Measurements from ENCODE around the gene ZNRF1.
"Not testable (repeated sequence)": the region's sequence is repeated elsewhere in the genome, so short reads cannot be mapped to it uniquely, and the experiment has no call there.

GRCh38 chr16:75016451-75017081 is 17.7 kb downstream of the ZNRF1 start:
- TF ChIP-seq CTCF (IDR thresholded peaks at IDR 0.05); TFCP2L1 (CRISPR knock-in tag; IDR thresholded peaks at IDR 0.05); KDM5A (IDR thresholded peaks at IDR 0.05): not testable (repeated sequence)

Measured in A549 (cell line).